Renal pelvis (tissue), 4 donors: ENCODE measurements around the gene CEP350. TPM values are rescaled to one million over a fixed set of nuclear protein-coding genes. Genes with fewer than 3 reads are reported as not detected.
"Not testable (repeated sequence)": the region's sequence is repeated elsewhere in the genome, so short reads cannot be mapped to it uniquely, and the experiment has no call there.

Experiments
- DNase-seq: peaks from one replicate; pipeline ENCODE4 v3.0.0-alpha.2; 2013
- polyA plus RNA-seq, 3 donors: library from polyadenylated mRNA; unstranded; fragments of 120-200 nt; gene quantifications; one replicate each; pipeline ENCODE4 v1.2.1, GENCODE V29; 2013; ENCODE audit not compliant: insufficient read length in 3 of 3

The CEP350 gene
- polyA plus RNA-seq, 3 donors = 26.8 to 32.3 (median 28.1) TPM

- no peak for DNase-seq
These were observed 165.2 kb downstream of the CEP350 start for GRCh38 chr1:180119837-180120236.

- no peak for DNase-seq
These were observed 168.9 kb downstream of the CEP350 start for GRCh38 chr1:180123463-180123936.

DNA sequence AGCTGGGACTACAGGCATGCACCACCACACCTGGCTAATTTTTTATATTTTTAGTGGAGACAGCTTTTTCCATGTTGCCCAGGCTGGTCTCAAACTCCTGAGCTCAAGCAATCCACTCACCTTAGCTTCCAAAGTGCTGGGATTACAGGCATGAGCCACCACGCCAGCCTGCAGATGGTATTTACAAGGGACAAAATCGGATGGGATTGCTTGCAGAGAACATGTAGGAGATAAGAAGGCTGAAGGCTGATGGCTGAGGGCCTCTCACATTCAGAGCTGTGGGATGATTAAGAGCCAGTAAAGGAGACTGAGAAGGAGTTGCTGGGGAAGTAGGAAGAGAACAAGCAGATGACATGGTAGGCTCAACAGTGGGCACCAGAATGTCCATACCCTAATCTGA is 176.0 kb downstream of the CEP350 start:
- no peak for DNase-seq

DNA sequence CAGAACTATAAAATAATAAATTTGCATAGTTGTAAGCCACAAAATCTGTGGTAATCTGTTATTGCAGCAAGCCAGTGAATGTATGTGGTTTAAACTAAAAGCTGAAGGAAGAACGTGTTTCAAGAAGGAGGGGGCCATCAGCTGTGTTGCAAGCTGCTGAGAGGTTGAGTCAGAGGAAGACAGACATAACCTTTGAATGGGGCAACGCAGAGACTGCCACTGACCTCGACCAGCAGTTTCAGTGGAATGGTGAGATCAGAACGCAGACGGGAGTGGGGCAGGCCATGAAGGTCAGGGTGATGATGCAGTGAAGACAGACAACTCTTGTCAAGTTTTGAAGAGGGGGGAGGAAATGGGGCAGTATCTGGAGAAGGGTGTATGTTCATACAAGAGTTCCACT is 176.9 kb downstream of the CEP350 start:
- DNase-seq = no peak

- no peak for DNase-seq
These were observed 178.6 kb downstream of the CEP350 start for GRCh38 chr1:180133193-180133592.

DNA sequence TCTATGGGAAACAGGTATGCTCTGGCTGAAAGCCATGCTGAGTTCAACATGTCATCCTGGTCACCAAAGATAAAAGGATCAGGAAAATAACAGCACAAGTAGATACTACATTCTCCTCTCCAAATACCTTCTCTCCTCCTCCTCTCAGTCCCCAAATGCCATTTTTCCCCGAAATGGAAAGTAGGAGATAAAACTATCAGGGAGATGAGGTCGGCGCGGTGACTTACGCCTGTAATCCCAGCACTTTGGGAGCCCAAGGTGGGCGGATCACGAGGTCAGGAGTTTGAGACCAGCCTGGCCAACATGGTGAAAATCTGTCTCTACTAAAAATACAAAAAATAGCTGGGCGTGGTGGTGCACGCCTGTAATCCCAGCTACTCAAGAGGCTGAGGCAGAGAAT is 179.1 kb downstream of the CEP350 start:
- not testable (repeated sequence) for DNase-seq

- DNase-seq = no peak
These were observed 180.9 kb downstream of the CEP350 start for GRCh38 chr1:180135535-180135934.

- no peak for DNase-seq
These were observed 181.8 kb downstream of the CEP350 start for GRCh38 chr1:180136331-180136967.

DNA sequence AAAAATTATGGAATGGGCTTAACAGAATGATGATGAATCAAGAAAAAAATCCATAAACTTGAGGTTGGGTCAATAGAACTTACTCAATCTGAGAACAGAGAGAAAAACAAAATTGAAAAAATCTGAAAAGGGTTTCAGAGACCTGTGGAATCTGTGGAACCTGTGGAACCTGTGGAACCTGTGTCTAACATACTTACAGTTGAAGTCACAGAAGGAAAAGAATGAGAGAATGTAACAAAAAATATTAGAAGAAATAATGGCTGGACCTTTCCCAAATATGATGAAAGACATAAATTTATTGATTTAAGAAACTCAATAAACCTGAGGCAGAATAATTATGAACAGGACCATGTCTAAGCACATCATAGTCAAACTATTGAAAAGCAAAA is 182.4 kb downstream of the CEP350 start:
- no peak for DNase-seq

GRCh38 chr1:180137776-180138175 is 183.2 kb downstream of the CEP350 start:
- DNase-seq = no peak

- no peak for DNase-seq
These were observed 186.8 kb downstream of the CEP350 start for GRCh38 chr1:180141381-180141934.

DNA sequence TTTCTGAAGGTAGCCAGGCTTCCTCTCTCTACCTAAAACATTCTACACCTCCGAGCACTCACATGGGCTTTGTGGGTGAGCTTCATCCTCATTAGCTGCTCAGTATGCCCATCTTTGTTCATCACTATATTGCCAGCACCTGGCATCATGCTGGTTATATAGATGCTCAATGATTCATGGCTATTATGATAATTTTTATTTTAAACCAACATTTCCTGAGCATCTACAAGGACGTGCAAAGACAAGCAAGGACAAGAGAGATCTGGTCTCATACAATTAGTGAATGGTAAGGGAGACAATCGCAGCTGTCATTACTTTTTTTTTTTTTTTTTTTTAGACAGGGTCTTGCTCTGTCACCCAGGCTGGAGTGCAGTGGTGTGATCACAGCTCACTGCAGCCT is 188.7 kb downstream of the CEP350 start:
- no peak for DNase-seq

GRCh38 chr1:180144659-180145357 is 190.2 kb downstream of the CEP350 start:
- DNase-seq = no peak

GRCh38 chr1:180145446-180145845 is 190.8 kb downstream of the CEP350 start:
- no peak for DNase-seq

GRCh38 chr1:180150982-180151381 is 196.4 kb downstream of the CEP350 start:
- DNase-seq = no peak

DNA sequence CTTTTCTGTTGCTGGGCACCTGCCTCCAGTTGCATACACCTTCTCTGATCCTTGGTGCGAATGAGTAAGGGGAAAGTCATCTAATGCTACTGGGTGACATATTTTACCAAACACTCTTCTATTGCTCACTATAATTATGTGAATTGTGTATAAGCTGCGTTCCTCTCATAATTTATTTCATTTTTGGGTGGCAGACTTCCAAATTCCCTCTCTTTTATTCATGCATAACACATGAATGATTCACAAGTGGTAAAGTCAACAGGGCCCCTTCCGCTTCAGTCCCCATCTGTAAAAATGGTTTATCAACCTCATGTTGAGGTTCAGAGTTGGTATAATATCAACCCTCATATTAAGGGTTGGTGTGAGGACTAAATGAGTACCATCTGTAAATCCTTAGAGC is 196.9 kb downstream of the CEP350 start:
- no peak for DNase-seq

GRCh38 chr1:180152588-180152987 is 198.0 kb downstream of the CEP350 start:
- no peak for DNase-seq

GRCh38 chr1:180153032-180153431 is 198.4 kb downstream of the CEP350 start:
- no peak for DNase-seq

- no peak for DNase-seq
These were observed 199.4 kb downstream of the CEP350 start for GRCh38 chr1:180154003-180154324.

DNA sequence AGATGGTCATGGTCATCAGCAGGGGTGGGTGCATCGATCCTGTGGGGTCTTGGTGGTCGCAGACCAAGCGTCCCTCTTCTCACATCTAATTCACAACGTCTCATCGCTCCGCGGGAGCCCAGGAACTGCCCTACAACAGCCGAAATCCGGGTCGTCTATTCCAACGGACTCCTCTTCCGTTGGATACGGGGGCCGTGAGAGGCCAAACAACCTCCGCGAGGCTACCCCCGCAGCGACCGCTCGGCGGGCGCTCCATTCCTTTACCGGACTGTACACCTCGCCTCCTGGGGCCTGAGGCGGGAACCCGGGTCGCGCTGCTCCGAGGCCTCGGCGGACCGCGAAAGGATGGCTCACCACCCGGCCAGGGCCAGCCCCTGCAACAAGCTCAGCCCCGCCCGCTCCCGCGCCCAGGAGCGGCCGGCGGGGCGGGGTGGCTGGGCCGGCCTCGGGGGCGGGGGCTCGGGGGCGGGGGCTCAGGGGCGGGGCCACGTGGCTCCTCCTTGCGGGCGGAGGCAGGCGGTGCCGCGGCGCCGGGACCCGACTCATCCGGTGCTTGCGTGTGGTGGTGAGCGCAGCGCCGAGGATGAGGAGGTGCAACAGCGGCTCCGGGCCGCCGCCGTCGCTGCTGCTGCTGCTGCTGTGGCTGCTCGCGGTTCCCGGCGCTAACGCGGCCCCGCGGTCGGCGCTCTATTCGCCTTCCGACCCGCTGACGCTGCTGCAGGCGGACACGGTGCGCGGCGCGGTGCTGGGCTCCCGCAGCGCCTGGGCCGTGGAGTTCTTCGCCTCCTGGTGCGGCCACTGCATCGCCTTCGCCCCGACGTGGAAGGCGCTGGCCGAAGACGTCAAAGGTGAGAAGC is 199.9 kb downstream of the CEP350 start, which contains the start of gene QSOX1:
Gene QSOX1, plus strand, starts transcription at position 545 of the 857 bp plus-strand sequence. Its CDS starts 39 bp downstream, at position 584.
- peak; percentile 84 for DNase-seq

DNA sequence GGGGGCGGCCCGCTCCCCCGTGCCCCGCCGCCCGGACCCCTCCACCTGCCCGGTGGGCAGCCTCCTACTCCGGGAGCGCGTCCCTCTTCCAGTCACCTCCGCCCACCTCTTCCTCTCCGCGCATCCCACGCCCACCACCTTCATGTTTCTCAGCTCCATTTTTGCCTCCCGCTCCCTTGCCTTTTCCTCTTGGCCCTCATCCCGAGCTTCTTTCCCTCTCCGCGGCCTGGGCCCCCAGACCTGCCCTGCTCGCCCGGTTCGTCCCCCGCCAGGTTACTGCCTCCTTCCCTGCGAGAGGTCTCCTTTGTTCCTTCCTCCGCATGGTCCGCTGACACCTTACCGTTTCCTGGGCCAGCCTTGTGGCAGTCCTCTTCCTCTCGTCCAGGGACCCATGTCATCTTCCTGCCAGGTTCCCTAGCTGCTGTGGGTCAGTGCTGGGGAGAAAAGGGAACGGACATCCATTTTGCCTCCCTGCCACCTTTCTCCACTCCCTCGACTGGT is 200.6 kb downstream of the CEP350 start:
- peak; percentile 22 for DNase-seq

- DNase-seq = no peak
These were observed 201.6 kb downstream of the CEP350 start for GRCh38 chr1:180156201-180156600.
